Gastroesophageal sphincter (tissue), 4 donors: Measurements from ENCODE around the gene STON1. TPM values are rescaled to one million over a fixed set of nuclear protein-coding genes. Genes with fewer than 3 reads are reported as not detected.
"Not testable (repeated sequence)": the region's sequence is repeated elsewhere in the genome, so short reads cannot be mapped to it uniquely, and the experiment has no call there.

Source experiments
- ATAC-seq: fragments of 150-250 bp; one replicate; pipeline ENCODE4 v1.9.1; 2016; ENCODE audit warnings: mild to moderate bottlenecking, moderate library complexity
- H3K27ac ChIP-seq, 4 donors: fragments of 200-600 bp; sonication (generic) in 3 of 4; 1 replicate in 3 of 4; 2 replicates in 1 of 4; pipeline ENCODE4 v1.5.1; 2016 to 2019
- H3K27me3 ChIP-seq: fragments of 200-600 bp; sonication (generic); one replicate; pipeline ENCODE4 v1.5.1; 2019
- H3K36me3 ChIP-seq, 2 donors: fragments of 200-600 bp; sonication (generic); one replicate each; pipeline ENCODE4 v1.5.1; 2019; ENCODE audit warnings: control low read depth in 1 of 2
- H3K4me1 ChIP-seq, 3 donors: fragments of 200-600 bp; sonication (generic); 1 replicate in 2 of 3; 2 replicates in 1 of 3; pipeline ENCODE4 v1.5.1; 2016 to 2019; ENCODE audit warnings: control low read depth in 2 of 3
- H3K4me3 ChIP-seq, 2 donors: fragments of 200-600 bp; sonication (generic); one replicate each; pipeline ENCODE4 v1.5.1; 2019; ENCODE audit warnings: mild to moderate bottlenecking in 1 of 2, moderate library complexity in 1 of 2
- H3K9me3 ChIP-seq, 3 donors: fragments of 200-600 bp; sonication (generic); one replicate each; pipeline ENCODE4 v1.5.1; 2017 to 2019; ENCODE audit warnings: control low read depth in 2 of 3
- EP300 ChIP-seq: sonication (generic); formaldehyde crosslinking; IDR thresholded peaks from one replicate; pipeline ENCODE4 v1.6.1; 2017; ENCODE audit warnings: antibody characterized with exemption, mild to moderate bottlenecking
- POLR2A ChIP-seq, 2 donors: fragments of 450-650 bp; IDR thresholded peaks; one replicate each; pipeline ENCODE4 v1.6.1; 2017; ENCODE audit warnings: antibody characterized with exemption in 2 of 2, mild to moderate bottlenecking in 2 of 2, moderate library complexity in 1 of 2
- POLR2AphosphoS5 ChIP-seq: sonication (generic); formaldehyde crosslinking; IDR thresholded peaks from one replicate; pipeline ENCODE4 v1.6.1; 2017; ENCODE audit warnings: antibody characterized with exemption
- WGBS, 2 donors: methylation state at CpG; one replicate each; pipeline ENCODE4 v1.1.5; 2018; ENCODE audit warnings: low coverage in 1 of 2; 5-methylcytosine and 5-hydroxymethylcytosine counted together
- total RNA-seq, 4 donors: library from RNA; depleted of rRNA; stranded (reverse); fragments of >200 nt; gene quantifications; one replicate each; pipeline ENCODE4 v1.1.0, GENCODE V29; 2016
- TF ChIP-seq, protein P1 (sequence below), 4 experiments: fragments of 200-600 bp in 2 of 4; fragments of 450-650 bp in 2 of 4; sonication (generic) in 1 of 4; IDR thresholded peaks; one replicate each; pipeline ENCODE4 v1.5.1; 2017 to 2019; ENCODE audit warnings: antibody characterized with exemption in 4 of 4, mild to moderate bottlenecking in 2 of 4, moderate library complexity in 2 of 4

The STON1 gene
- total RNA-seq, 4 donors from 2014 or later = 118 to 263 (median 158) TPM

GRCh38 chr2:48512571-48512970, 17.4 kb upstream of the STON1 start:
- H3K9me3 ChIP-seq = no peaks in the 10 kb centered on the region
- H3K4me3 ChIP-seq = no peak overlapping the region
- H3K27me3 ChIP-seq = no peaks in the 10 kb centered on the region
- ATAC-seq = no peak
- peaks cover 7 to 72% (median 10%) of the 10 kb centered on the region in 3 donors for H3K4me1 ChIP-seq
- WGBS, 2 donors = 90 to 94% methylated on average over 4 of the region's 4 CpGs
- peak overlapping the region; percentile 34 to 93 (median 68) for H3K27ac ChIP-seq
- peaks cover 0 to 33% of the 10 kb centered on the region in 2 donors for H3K36me3 ChIP-seq
- TF ChIP-seq, protein P1, sequence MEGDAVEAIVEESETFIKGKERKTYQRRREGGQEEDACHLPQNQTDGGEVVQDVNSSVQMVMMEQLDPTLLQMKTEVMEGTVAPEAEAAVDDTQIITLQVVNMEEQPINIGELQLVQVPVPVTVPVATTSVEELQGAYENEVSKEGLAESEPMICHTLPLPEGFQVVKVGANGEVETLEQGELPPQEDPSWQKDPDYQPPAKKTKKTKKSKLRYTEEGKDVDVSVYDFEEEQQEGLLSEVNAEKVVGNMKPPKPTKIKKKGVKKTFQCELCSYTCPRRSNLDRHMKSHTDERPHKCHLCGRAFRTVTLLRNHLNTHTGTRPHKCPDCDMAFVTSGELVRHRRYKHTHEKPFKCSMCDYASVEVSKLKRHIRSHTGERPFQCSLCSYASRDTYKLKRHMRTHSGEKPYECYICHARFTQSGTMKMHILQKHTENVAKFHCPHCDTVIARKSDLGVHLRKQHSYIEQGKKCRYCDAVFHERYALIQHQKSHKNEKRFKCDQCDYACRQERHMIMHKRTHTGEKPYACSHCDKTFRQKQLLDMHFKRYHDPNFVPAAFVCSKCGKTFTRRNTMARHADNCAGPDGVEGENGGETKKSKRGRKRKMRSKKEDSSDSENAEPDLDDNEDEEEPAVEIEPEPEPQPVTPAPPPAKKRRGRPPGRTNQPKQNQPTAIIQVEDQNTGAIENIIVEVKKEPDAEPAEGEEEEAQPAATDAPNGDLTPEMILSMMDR (IDR thresholded peaks at IDR 0.05) = no peak
- TF ChIP-seq EP300 (no peak), POLR2AphosphoS5 (no peak), POLR2A (IDR thresholded peaks at IDR 0.05) (no peak)

- peaks cover 0 to 46% of the 10 kb centered on the region in 2 donors for H3K36me3 ChIP-seq
- H3K27me3 ChIP-seq = no peaks in the 10 kb centered on the region
- no peak overlapping the region for H3K4me3 ChIP-seq
- whole genome bisulfite sequencing, 2 donors = 43 to 50% methylated on average over 8 to 9 of the region's 9 CpGs
- H3K4me1 ChIP-seq = peaks cover 7 to 56% (median 10%) of the 10 kb centered on the region in 3 donors
- ATAC-seq = no peak
- TF ChIP-seq POLR2A (IDR thresholded peaks at IDR 0.05) (no peak), POLR2AphosphoS5 (no peak), EP300 (no peak)
- TF ChIP-seq, protein P1 (IDR thresholded peaks at IDR 0.05) = no peak
- no peaks in the 10 kb centered on the region for H3K9me3 ChIP-seq
- H3K27ac ChIP-seq = peak overlapping the region; percentile 87 to 93 (median 90)
Measured at GRCh38 chr2:48514348-48515003, 15.5 kb upstream of the STON1 start.

- peak; percentile 65 for ATAC-seq
- peaks cover 0 to 57% of the 10 kb centered on the region in 2 donors for H3K36me3 ChIP-seq
- TF ChIP-seq POLR2A (IDR thresholded peaks at IDR 0.05) = no peak
- TF ChIP-seq POLR2AphosphoS5 = no peak
- TF ChIP-seq EP300 = no peak
- TF ChIP-seq, protein P1 (IDR thresholded peaks at IDR 0.05) = no peak
- peak overlapping the region; percentile 87 to 93 (median 90) for H3K27ac ChIP-seq
- whole genome bisulfite sequencing, 2 donors = 8 to 41% methylated on average over 2 to 6 of the region's 6 CpGs
- H3K4me3 ChIP-seq = no peak overlapping the region
- peaks cover 2 to 46% (median 7%) of the 10 kb centered on the region in 3 donors for H3K4me1 ChIP-seq
- H3K9me3 ChIP-seq = no peaks in the 10 kb centered on the region
- H3K27me3 ChIP-seq = no peaks in the 10 kb centered on the region
Measured at GRCh38 chr2:48515513-48515985, 14.4 kb upstream of the STON1 start.

DNA sequence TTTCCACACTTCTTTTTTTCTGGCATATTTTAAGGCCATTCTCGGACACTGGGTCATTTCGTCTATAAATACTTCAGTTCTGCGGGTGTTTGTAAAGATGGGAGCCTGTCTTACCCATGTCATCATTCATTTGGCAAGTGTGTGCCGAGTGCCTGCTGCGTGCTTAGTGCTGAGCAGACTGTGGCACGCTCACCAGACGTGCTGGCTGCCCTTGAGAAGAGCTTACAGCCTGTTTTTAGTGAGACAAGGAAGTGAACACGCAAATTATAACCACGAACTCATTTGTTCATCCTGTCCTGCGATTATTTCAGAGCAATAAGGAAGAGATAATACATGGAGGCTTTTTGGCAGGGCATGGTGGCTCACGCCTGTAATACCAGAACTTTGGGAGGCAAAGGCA, 10.4 kb upstream of the STON1 start:
- ATAC-seq = no peak
- 55 to 87% methylated on average over 6 of the region's 11 CpGs for WGBS, 2 donors
- TF ChIP-seq POLR2AphosphoS5 = peak; percentile 45
- TF ChIP-seq, protein P1 (IDR thresholded peaks at IDR 0.05) = no peak
- Histone ChIP-seq H3K36me3 (peaks cover 0 to 66% of the 10 kb centered on the region in 2 donors), H3K27ac (peak overlapping the region in 3 of 4 donors; percentile 53 to 93 (median 58)), H3K9me3 (no peaks in the 10 kb centered on the region), H3K27me3 (no peaks in the 10 kb centered on the region), H3K4me3 (no peak overlapping the region), H3K4me1 (peaks cover 0 to 22% (median 7%) of the 10 kb centered on the region in 3 donors)

DNA sequence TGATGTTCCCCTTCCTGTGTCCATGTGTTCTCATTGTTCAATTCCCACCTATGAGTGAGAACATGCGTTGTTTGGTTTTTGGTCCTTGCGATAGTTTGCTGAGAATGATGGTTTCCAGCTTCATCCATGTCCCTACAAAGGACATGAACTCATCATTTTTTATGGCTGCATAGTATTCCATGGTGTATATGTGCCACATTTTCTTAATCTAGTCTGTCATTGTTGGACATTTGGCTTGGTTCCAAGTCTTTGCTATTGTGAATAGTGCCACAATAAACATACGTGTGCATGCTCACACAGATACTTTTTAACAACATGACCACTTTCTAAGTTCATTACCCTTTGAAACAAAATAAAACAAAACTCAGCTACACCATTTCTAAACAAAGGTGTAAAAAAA, 5.2 kb upstream of the STON1 start:
- H3K36me3 ChIP-seq = peaks cover 0 to 26% of the 10 kb centered on the region in 2 donors
- peaks cover 0 to 50% (median 17%) of the 10 kb centered on the region in 3 donors for H3K4me1 ChIP-seq
- TF ChIP-seq POLR2AphosphoS5 = peak; percentile 35
- H3K4me3 ChIP-seq, ATAC-seq, H3K27me3 ChIP-seq, H3K9me3 ChIP-seq: not testable (repeated sequence)
- WGBS, 2 donors = 61 to 77% methylated on average over 2 to 3 of the region's 3 CpGs
- H3K27ac ChIP-seq = peak overlapping the region; percentile 46 to 96 (median 72)
